ENCODE data around the gene SCARF1.
"Not testable (repeated sequence)": the region's sequence is repeated elsewhere in the genome, so short reads cannot be mapped to it uniquely, and the experiment has no call there.

SCARF1 gene

DNA sequence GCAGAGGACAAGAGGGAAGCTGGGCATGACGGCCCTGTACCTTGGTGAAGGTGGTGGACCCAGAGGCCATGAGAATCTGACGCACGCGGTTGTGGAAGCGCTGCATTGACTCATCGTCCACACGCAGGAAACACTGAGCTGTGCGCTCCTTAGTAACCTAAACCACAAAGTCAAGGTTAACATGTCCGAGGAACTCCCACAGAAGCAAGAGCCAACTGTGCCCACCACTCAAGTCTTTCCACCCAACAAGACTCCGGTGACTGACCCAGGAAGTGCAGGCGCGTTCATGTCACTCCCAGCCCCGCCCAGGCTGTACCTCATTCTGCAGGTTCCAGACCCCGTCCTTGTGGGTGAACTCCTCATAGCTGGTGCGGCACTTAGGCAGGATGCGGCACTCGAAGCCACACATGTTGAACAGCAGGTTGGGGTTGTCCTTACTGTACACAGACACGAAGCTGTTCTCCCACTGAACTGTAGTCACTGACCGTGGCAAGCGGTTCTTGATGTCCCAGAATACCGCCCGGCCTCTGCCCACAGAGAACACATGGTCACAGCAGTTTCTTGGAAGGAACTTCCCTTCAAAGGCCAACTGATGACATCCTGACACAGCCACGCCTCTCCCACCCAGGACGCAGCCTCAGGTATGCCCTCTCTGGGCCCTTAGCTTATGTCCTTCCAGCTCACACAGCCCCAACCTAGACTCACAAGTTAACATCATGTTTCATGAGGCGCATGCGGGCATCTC is 27.7 kb upstream of the SCARF1 start:
- peaks cover 96% of the 10 kb centered on the region for H3K36me3 ChIP-seq (ENCODE audit: insufficient read depth, low read length)
- no peaks in the 10 kb centered on the region for H3K9me2 ChIP-seq (ENCODE audit: low read depth, low read length)
- no peak overlapping the region for H3K4me2 ChIP-seq (ENCODE audit: low read length)
- no peak overlapping the region for H3K27ac ChIP-seq (ENCODE audit: low read depth, low read length, poor library complexity, severe bottlenecking)
- no peaks in the 10 kb centered on the region for H3K79me2 ChIP-seq (ENCODE audit: insufficient read depth, low read length)
- no peaks in the 10 kb centered on the region for H3K27me3 ChIP-seq (ENCODE audit: insufficient read depth, low read length)
- no peaks in the 10 kb centered on the region for H3K9me3 ChIP-seq (ENCODE audit: low read length)
- H3K4me1 ChIP-seq (ENCODE audit: insufficient read depth, low read length, severe bottlenecking), result no peaks in the 10 kb centered on the region
- H2AFZ ChIP-seq (ENCODE audit: low read length), result no peak overlapping the region
- no peaks in the 10 kb centered on the region for H4K20me1 ChIP-seq (ENCODE audit: insufficient read depth, low read length)
- no peak overlapping the region for H3K4me3 ChIP-seq (ENCODE audit: low read depth, low read length, poor library complexity, severe bottlenecking)
- H3K9ac ChIP-seq (ENCODE audit: low read length), result no peak overlapping the region
- H3F3A ChIP-seq (ENCODE audit: insufficient read depth, low read length), result 0 out of 2 replicates have a peak, but pooled peaks cover 5% of the 10 kb centered on the region
- TF ChIP-seq, protein P1, sequence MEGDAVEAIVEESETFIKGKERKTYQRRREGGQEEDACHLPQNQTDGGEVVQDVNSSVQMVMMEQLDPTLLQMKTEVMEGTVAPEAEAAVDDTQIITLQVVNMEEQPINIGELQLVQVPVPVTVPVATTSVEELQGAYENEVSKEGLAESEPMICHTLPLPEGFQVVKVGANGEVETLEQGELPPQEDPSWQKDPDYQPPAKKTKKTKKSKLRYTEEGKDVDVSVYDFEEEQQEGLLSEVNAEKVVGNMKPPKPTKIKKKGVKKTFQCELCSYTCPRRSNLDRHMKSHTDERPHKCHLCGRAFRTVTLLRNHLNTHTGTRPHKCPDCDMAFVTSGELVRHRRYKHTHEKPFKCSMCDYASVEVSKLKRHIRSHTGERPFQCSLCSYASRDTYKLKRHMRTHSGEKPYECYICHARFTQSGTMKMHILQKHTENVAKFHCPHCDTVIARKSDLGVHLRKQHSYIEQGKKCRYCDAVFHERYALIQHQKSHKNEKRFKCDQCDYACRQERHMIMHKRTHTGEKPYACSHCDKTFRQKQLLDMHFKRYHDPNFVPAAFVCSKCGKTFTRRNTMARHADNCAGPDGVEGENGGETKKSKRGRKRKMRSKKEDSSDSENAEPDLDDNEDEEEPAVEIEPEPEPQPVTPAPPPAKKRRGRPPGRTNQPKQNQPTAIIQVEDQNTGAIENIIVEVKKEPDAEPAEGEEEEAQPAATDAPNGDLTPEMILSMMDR (IDR thresholded peaks at IDR 0.05; ENCODE audit: low read length), result no peak
- TF ChIP-seq EZH2 (IDR thresholded peaks at IDR 0.05; ENCODE audit: borderline replicate concordance, low read length), result no peak

DNA sequence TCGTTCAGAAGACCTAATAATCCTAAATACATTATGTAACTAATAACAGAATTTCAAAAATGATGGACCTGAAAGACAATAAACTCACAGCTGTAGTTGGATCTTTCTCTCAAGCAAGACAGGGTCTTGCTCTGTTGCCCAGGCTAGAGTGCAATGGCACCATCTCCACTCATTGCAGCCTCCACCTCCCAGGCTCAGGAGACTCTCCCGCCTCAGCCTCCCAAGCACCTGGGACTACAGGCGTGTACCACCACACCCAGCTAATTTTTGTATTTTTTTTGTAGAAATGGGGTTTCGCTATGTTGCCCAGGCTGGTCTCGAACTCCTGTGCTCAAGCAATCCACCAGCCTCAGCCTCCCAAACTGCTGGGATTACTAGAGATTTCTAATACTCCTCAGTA is 18.4 kb upstream of the SCARF1 start:
- not testable (repeated sequence) for H4K20me1 ChIP-seq (ENCODE audit: insufficient read depth, low read length); H3K4me1 ChIP-seq (ENCODE audit: insufficient read depth, low read length, severe bottlenecking); H3K9me3 ChIP-seq (ENCODE audit: low read length); H3K9me2 ChIP-seq (ENCODE audit: low read depth, low read length); H3K4me2 ChIP-seq (ENCODE audit: low read length); H2AFZ ChIP-seq (ENCODE audit: low read length); H3K27me3 ChIP-seq (ENCODE audit: insufficient read depth, low read length); H3F3A ChIP-seq (ENCODE audit: insufficient read depth, low read length); H3K4me3 ChIP-seq (ENCODE audit: low read depth, low read length, poor library complexity, severe bottlenecking); H3K79me2 ChIP-seq (ENCODE audit: insufficient read depth, low read length); H3K27ac ChIP-seq (ENCODE audit: low read depth, low read length, poor library complexity, severe bottlenecking); H3K9ac ChIP-seq (ENCODE audit: low read length)
- peaks cover 91% of the 10 kb centered on the region for H3K36me3 ChIP-seq (ENCODE audit: insufficient read depth, low read length)

DNA sequence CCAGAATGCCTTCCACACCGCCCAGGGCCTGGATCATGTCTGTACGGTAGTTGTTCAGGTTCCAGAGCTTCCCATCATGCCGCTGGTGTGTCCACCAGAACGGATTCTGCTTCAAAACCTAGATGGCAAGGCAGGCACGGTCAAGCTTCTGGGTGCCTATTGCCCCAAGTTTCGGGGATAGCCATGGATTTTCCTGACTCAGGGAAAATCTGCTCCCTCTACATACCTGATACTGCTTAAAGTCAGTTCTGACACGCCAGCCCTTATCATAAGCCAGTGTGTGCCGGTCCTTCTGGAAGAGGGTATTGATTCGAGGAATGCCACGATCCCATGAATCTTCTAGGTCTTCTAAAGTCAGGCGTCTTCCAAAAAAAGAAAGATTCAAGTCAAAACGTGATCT is 15.5 kb upstream of the SCARF1 start:
- no peak for TF ChIP-seq EZH2 (IDR thresholded peaks at IDR 0.05; ENCODE audit: borderline replicate concordance, low read length)
- TF ChIP-seq, protein P1 (IDR thresholded peaks at IDR 0.05; ENCODE audit: low read length), result no peak
- Histone ChIP-seq H3K4me2 (ENCODE audit: low read length) (no peak overlapping the region), H3K36me3 (ENCODE audit: insufficient read depth, low read length) (peaks cover 90% of the 10 kb centered on the region), H3K9me3 (ENCODE audit: low read length) (no peaks in the 10 kb centered on the region), H4K20me1 (ENCODE audit: insufficient read depth, low read length) (no peaks in the 10 kb centered on the region), H3K9ac (ENCODE audit: low read length) (no peak overlapping the region), H3K79me2 (ENCODE audit: insufficient read depth, low read length) (no peaks in the 10 kb centered on the region), H3K4me3 (ENCODE audit: low read depth, low read length, poor library complexity, severe bottlenecking) (no peak overlapping the region), H2AFZ (ENCODE audit: low read length) (no peak overlapping the region), H3K27me3 (ENCODE audit: insufficient read depth, low read length) (no peaks in the 10 kb centered on the region), H3F3A (ENCODE audit: insufficient read depth, low read length) (no peaks in the 10 kb centered on the region), H3K9me2 (ENCODE audit: low read depth, low read length) (no peaks in the 10 kb centered on the region), H3K4me1 (ENCODE audit: insufficient read depth, low read length, severe bottlenecking) (no peaks in the 10 kb centered on the region), H3K27ac (ENCODE audit: low read depth, low read length, poor library complexity, severe bottlenecking) (no peak overlapping the region)

DNA sequence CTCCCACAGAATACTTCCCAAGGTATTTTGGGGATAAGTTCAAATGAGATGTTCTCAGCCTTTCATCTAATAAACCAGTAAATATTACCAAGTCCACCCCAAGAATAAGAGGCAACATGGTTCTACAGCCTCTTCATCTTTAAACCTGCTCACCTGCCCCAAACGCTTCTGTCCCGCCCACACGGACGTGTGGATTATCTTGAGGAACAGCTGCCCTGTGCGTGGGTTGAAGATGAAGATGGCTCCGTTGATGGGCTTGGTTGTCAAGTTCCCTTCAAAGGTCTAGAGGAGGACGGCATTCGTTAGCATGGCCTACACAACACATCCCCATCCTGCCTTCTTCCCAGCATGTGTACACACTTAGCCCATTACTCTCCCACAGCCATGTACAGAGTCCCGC is 12.6 kb upstream of the SCARF1 start:
- H3K27ac ChIP-seq (ENCODE audit: low read depth, low read length, poor library complexity, severe bottlenecking), result no peak overlapping the region
- no peak for TF ChIP-seq EZH2 (IDR thresholded peaks at IDR 0.05; ENCODE audit: borderline replicate concordance, low read length)
- TF ChIP-seq, protein P1 (IDR thresholded peaks at IDR 0.05; ENCODE audit: low read length), result no peak
- H3K4me1 ChIP-seq (ENCODE audit: insufficient read depth, low read length, severe bottlenecking), result no peaks in the 10 kb centered on the region
- H3K79me2 ChIP-seq (ENCODE audit: insufficient read depth, low read length), result no peaks in the 10 kb centered on the region
- no peaks in the 10 kb centered on the region for H3K9me3 ChIP-seq (ENCODE audit: low read length)
- no peak overlapping the region for H2AFZ ChIP-seq (ENCODE audit: low read length)
- no peaks in the 10 kb centered on the region for H3K27me3 ChIP-seq (ENCODE audit: insufficient read depth, low read length)
- peaks cover 94% of the 10 kb centered on the region for H3K36me3 ChIP-seq (ENCODE audit: insufficient read depth, low read length)
- no peak overlapping the region for H3K4me3 ChIP-seq (ENCODE audit: low read depth, low read length, poor library complexity, severe bottlenecking)
- no peaks in the 10 kb centered on the region for H4K20me1 ChIP-seq (ENCODE audit: insufficient read depth, low read length)
- H3K4me2 ChIP-seq (ENCODE audit: low read length), result no peak overlapping the region
- no peaks in the 10 kb centered on the region for H3K9me2 ChIP-seq (ENCODE audit: low read depth, low read length)
- H3F3A ChIP-seq (ENCODE audit: insufficient read depth, low read length), result no peaks in the 10 kb centered on the region
- no peak overlapping the region for H3K9ac ChIP-seq (ENCODE audit: low read length)
